ENCODE data around the gene NOSIP.

The NOSIP gene

DNA sequence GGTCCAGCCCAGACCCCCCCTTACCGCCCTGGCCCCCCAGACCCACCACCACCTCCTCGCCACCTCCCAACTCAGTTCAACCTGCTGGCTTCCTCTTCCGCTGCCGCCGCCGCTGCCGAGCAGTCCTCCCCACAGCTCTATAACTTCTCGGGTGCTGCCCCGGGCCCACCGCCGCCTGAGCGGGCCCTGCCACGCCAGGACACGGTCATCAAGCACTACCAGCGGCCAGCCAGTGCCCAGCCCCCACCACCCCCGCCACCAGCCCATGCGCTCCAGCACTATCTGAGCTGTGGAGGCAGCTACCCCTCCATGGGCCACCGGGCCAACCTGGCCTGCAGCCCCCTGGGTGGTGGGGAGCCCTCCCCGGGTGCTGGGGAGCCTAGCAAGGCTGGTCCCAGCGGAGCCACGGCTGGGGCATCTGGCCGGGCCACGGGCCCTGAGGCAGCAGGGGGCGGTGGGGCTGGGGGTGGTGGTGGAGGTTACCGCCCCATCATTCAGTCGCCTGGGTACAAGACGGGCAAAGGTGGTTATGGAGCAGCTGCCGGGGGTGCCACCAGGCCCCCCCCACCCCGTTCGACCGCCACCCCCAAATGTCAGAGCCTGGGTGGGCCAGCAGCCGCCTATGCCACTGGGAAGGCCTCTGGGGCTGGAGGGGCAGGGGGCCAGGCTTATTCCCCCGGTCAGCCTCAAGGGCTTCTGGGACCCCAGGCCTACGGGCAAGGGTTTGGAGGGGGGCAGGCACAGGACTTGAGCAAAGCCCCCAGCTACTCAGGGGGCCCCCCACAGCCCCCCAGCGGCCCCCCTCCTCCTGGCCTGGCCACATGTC lies 14.8 kb upstream of the NOSIP start:
- DNase-seq (ENCODE audit: low spot score), result no peak

DNA sequence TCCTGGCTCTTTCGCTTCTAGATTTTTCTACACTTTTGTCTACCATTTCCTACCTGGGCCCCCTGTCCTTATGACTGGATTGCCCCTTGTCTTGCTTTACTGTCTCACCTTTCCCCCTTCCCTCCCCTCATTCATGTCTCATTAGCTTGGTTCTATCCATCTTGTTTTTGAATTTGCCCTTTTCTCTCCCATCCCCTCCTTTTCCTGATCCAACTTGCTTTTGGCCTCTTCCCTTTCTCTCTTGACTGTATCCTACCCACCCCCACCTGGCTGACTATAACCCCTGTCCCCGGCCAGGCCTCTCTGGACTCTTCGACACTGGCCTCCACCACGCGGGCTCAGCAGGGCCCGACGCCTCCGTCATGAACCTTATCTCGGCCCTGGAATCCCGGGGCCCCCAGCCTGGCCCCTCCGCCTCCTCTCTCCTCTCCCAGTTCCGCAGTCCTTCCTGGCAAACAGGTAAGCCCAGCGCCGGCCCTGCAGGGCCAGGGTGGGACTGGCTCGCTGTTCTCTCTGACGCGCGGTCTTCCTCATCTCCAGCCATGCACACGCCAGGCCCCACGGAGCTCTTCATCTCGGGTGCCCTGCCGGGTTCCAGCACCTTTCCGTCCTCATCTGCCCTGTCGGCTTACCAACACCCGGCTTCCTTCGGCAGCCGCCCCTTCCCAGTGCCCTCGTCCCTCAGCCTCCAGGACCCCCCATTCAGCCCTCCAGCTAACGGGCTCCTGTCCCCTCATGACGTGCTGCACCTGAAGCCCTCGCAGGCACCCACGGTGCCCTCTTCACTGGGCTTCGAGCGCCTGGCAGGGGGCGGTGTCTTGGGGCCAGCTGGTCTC lies 14.0 kb upstream of the NOSIP start:
- DNase-seq (ENCODE audit: low spot score), result no peak

DNA sequence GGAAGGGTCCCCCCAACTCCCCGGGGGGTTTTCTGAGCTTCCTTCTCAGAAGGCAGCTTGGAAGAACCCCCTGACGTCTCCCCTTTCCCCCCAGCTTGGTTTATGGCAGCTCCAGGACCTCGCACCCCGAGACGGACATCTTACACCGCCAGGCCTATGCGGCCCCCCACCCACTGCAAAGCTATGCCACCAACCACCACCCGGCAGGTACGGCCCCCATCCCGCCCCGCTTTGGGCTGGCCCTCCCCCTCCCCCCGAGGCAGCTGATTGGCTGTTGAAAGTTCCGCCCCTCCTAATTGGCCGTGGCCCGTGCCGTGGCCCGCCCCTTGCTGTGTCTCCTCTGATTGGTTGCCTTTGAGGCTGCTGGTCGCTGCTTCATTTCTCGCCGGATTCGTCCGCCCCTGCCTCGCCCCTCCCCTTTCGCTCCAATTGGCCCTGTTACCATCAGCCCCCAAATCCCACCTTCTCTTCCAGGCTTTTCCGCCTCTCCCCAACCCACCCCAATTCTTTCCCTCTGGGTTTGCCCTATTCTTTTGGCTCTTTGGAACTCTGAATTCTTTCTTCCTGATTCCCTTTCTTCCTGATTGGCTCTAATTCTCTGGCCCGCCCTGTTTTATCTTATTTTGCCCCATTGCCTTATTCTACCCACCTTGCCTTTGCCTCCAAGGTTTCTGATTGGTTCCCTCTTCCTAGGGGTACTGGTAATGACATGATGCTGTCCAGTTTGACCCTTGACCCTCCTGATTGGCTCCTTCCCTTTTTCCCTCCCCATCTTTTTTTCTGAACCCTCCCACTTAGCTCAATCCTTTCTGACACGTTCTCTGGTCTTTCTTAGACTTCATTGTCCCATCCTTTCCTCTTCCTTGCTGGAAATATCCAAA lies 13.1 kb upstream of the NOSIP start:
- DNase-seq (ENCODE audit: low spot score), result peak; percentile 92

DNA sequence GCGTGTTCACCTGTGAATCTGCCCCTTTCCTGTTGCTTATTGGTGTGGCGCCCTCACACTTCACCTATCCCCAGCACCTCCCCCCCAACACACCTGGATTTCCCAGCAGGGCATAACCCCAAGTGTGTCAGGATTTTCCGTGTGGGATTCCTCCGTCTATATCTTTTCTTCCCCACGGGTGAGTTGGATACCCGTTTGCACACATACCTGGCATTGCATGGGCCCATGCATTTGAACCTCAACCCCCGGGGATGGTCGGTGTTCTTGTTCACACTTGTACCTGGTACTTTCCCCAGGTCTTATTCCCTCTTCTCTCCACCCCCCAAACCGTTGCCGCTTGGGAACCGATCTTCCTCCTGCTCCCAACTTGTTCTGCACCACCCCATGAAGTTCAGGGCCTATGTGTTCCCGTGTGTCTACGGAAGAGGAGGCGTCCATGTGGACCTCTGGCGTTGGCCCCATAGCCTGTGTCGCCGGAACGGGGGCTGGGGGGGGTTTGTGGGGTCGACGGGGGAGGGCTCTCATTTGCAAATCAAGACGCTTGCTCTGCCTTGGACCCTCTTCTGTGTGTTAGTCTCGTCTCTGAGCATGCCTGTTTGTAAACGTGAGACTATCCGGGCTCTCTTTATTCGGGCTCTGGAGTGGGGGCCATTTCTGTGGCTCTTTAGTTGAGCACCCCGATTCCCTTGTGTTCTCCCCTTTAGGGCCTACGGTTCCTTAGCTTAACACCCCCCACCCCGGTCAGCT lies 12.3 kb upstream of the NOSIP start:
- no peak for DNase-seq (ENCODE audit: low spot score)

- DNase-seq (ENCODE audit: low spot score), result peak; percentile 42
Observed at GRCh38 chr19:49591731-49592485, 11.6 kb upstream of the NOSIP start.

GRCh38 chr19:49590971-49591730 lies 10.8 kb upstream of the NOSIP start, which contains the start of gene PRR12:
PRR12 (plus strand) TSS chr19:49591182; CDS start chr19:49591655, 473 bp downstream.
- DNase-seq (ENCODE audit: low spot score), result peak; percentile 80

DNA sequence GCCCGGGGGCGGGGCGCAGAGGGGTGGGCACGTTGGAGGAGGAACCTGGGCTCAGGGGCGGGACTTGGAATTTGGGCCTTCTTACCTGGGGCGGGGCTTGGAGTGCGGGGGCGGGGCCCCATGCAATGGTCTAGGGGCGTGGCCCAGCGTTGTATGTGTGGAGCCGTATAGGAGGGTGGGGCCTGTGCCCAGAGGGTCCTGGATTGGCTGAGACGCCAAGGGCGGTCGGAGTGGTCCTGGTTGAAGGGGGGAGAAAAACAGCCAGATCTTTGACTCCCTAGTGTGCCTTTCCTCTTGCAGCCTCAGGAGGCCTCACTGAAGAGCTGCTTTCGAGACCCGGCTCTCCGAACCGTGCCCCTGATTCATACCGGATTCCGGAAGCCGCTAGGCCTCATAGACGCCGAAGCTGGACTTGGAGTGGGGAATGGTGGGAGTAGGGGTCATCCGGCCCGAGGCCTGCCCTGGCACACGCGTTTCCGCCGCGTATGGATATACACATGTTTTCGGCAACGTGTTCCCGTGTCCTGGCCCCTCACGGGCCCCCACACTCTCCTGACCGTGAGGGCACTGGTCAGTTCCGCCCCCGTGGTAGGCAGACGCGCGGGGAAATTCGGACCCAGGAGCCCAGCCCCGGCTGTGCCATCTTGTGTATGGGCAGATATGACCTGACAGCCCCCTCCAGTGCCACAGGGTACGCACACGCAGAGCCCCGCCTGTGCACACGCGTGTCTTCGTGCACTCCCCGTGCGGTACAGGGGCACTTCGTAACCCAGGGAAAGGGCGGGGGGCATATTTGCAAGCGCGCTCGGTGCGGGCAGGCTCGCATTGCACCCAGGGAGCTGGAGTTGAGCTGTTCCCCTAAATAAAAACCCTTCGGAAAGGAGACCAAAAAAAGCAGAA lies 10.0 kb upstream of the NOSIP start:
- DNase-seq (ENCODE audit: low spot score), result peak; percentile 81

DNA sequence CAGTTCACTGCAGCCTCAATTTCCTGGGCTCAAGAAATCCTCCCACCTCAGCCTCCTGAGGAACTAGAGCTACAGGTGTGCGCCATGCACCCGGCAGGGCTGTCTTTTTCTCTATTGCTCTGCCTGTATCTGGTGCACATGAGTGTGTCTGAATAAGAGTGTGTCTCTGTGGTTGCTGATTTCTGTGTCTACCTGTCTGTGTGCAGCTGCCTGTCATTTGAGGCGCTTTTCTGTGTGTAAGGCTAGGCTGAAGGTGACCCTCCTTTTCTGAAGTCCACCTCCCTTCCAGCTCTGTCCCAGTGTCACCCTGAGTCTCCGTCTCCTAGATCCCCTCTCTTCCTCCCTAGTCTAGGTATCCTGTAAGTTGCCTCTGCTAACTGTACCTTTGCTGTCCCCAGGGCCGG lies 9.1 kb upstream of the NOSIP start:
- no peak for DNase-seq (ENCODE audit: low spot score)

DNA sequence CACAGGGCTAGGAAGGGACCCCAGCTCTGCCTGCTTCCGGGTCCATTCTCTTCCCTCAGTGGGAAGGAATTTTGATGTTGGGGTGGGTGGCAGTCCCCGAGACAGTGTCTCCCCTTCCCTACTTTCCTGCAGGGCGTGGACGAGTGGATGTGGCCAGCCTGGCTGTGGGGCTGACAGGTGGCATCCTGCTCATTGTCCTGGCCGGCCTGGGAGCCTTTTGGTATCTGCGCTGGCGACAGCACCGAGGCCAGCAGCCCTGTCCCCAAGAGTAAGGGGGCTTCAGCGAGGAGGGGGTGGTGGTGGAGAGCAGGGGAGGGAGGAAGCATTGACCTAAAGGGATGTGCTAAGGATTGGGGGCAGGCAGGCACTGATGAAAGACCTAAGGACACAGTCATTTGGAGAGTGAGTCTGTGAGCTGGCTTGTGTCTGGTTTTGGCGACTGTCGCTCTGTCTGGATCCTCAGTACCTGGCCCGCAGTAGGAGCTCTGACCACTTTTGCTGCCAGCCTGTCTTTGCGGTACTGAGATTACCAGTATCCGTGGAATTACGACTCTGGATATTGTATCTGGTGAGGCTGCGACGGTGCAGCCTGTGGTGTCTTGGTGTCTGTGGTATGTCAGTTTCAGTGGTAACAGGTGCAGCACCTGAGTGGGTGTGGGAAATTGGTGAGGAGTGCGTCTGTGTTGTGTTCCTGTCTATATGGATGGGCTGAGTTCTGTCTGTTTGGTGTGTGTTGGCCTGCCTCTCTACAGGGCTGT lies 8.2 kb upstream of the NOSIP start:
- no peak for DNase-seq (ENCODE audit: low spot score)

- DNase-seq (ENCODE audit: low spot score), result no peak
Observed at GRCh38 chr19:49587227-49587626, 6.9 kb upstream of the NOSIP start.

- DNase-seq (ENCODE audit: low spot score), result no peak
Observed at GRCh38 chr19:49585023-49585422, 4.7 kb upstream of the NOSIP start.

DNA sequence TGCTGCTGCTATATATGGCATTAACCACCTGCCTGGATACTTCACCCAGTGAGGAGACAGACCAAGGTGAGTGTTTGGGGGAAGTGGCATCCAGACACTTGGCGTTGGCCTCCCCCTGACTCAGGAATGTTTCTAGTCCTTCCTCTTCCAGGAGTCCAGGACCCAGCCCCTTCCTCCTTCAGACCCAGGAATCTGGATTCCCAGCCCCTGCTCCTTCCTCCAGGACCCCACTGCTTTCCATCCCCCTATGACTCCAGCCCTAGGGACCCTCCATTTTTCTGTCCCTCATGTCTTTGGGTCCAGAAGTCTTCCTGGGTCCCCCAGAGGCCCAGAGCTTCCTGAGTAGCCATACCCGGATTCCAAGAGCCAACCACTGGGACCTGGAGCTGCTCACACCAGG lies 2.9 kb upstream of the NOSIP start:
- DNase-seq (ENCODE audit: low spot score), result no peak

GRCh38 chr19:49581007-49581508 lies 702 bp upstream of the NOSIP start, which contains the start of gene PRRG2:
PRRG2 (plus strand) TSS chr19:49581316; CDS start chr19:49583220, 1,904 bp downstream.
- DNase-seq (ENCODE audit: low spot score), result no peak

GRCh38 chr19:49579947-49580263 lies 451 bp downstream of the NOSIP start:
- no peak for DNase-seq (ENCODE audit: low spot score)

DNA sequence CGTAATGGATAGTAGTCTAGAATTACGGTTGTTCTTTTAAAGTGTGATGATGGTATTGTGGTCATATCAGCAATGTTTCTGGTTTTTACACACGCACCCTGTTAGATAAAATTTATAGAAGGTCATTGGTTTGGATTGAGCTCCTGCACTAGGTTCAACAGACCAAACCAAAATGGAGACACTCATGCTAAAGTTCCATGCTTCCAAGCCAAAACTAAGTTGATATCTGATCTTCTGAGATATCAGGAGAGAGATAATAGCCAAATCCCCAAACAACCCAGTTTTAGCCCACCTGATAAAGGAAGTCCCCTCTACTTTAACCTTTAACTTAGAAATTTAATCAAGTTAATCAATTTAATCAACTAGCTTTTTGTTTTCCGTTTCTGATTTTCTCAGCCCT lies 1.2 kb downstream of the NOSIP start:
- no peak for DNase-seq (ENCODE audit: low spot score)

- DNase-seq (ENCODE audit: low spot score), result no peak
Observed at GRCh38 chr19:49574206-49574755, 6.1 kb downstream of the NOSIP start.

- DNase-seq (ENCODE audit: low spot score), result no peak
Observed at GRCh38 chr19:49573425-49573824, 6.9 kb downstream of the NOSIP start.

DNA sequence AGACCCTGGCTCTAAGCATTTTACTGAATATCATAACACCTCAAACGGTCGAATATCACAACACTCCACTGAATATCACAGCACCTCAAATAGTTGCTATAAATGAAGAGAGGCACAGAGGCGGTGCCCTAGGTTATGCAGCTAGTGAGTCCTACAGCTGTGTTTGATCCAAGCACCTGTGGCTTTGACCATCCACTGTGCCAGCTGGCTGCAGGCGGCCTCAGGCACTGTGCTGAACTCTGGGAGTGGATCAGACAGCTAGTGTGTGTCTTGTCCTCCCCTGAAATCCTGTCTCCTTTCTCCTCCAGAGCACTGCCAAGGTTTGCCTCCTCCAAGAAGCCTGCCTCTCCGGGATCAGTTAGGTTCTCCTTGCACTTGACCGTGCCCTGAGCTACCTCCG lies 7.3 kb downstream of the NOSIP start:
- no peak for DNase-seq (ENCODE audit: low spot score)
